ENCODE results near the gene JDP2.

- TF ChIP-seq CTCF (IDR thresholded peaks at IDR 0.05; ENCODE audit: insufficient read depth, low read depth, low read length): no peak
- no peak for TF ChIP-seq EZH2 (IDR thresholded peaks at IDR 0.05; ENCODE audit: insufficient read depth, low read length)
These were observed 16.6 kb upstream of the JDP2 start for GRCh38 chr14:75411214-75411540.
